Peyer's patch (tissue), 4 donors: Measurements from ENCODE around the gene NCKAP5L. TPM values are rescaled to one million over a fixed set of nuclear protein-coding genes. Genes with fewer than 3 reads are reported as not detected.
A peak's percentile ranks its signal among the peaks of the same experiment; 100 is the strongest.

Experiments used
- DNase-seq, 3 donors: peaks; one replicate each; pipeline ENCODE4 v3.0.0-alpha.2; 2017 to 2019
- H3K27ac ChIP-seq, 4 donors: fragments of 200-600 bp; sonication (generic); one replicate each; pipeline ENCODE4 v1.5.1; 2016 to 2019
- H3K27me3 ChIP-seq, 2 donors: fragments of 200-600 bp; sonication (generic); one replicate each; pipeline ENCODE4 v1.5.1; 2019
- H3K36me3 ChIP-seq, 3 donors: fragments of 200-600 bp; sonication (generic); one replicate each; pipeline ENCODE4 v1.5.1; 2016 to 2019
- H3K4me1 ChIP-seq, 4 donors: fragments of 200-600 bp; sonication (generic); one replicate each; pipeline ENCODE4 v1.5.1; 2016 to 2019
- H3K4me3 ChIP-seq, 4 donors: fragments of 200-600 bp; sonication (generic); 1 replicate in 3 of 4; 2 replicates in 1 of 4; pipeline ENCODE4 v1.5.1; 2016 to 2019; ENCODE audit warnings: mild to moderate bottlenecking in 1 of 4
- H3K9me3 ChIP-seq, 4 donors: fragments of 200-600 bp; sonication (generic); one replicate each; pipeline ENCODE4 v1.5.1; 2016 to 2019; ENCODE audit warnings: mild to moderate bottlenecking in 1 of 4
- CTCF ChIP-seq, 6 experiments: fragments of 450-650 bp in 4 of 6; fragments of 200-600 bp in 2 of 6; sonication (generic) in 1 of 6; IDR thresholded peaks; one replicate each; pipeline ENCODE4 v1.5.1; 2017 to 2019; ENCODE audit warnings: antibody characterized with exemption in 6 of 6, mild to moderate bottlenecking in 3 of 6, moderate library complexity in 1 of 6
- POLR2A ChIP-seq, 2 donors: fragments of 450-650 bp; IDR thresholded peaks; one replicate each; pipeline ENCODE4 v1.5.1; 2017; ENCODE audit warnings: antibody characterized with exemption in 2 of 2, mild to moderate bottlenecking in 2 of 2, moderate library complexity in 2 of 2
- small RNA-seq, 2 donors: library from RNA; depleted of rRNA; stranded (forward); fragments of <200 nt; gene quantifications; one replicate each; pipeline ENCODE3, GENCODE V24; 2016
- total RNA-seq, 4 donors: library from RNA; depleted of rRNA; stranded (reverse); fragments of >200 nt; gene quantifications; one replicate each; pipeline ENCODE4 v1.1.0, GENCODE V29; 2016

Gene NCKAP5L
- total RNA-seq, 4 donors from 2014 or later: 3.3 to 16.5 (median 7.5) TPM

- TF ChIP-seq CTCF (IDR thresholded peaks at IDR 0.05) (no peak), POLR2A (IDR thresholded peaks at IDR 0.05) (no peak)
- Histone ChIP-seq H3K27me3 (no peaks in the 10 kb centered on the region), H3K4me1 (peaks cover 0 to 89% (median 24%) of the 10 kb centered on the region in 4 donors)
Measured at GRCh38 chr12:49748306-49748705, 79.9 kb downstream of the NCKAP5L start.

GRCh38 chr12:49744363-49744885 lies 83.8 kb downstream of the NCKAP5L start:
- H3K36me3 ChIP-seq: no peaks in the 10 kb centered on the region
- TF ChIP-seq POLR2A (IDR thresholded peaks at IDR 0.05) (no peak), CTCF (IDR thresholded peaks at IDR 0.05) (no peak)
- H3K4me3 ChIP-seq: no peak overlapping the region
- no peaks in the 10 kb centered on the region for H3K27me3 ChIP-seq
- peaks cover 0 to 67% (median 21%) of the 10 kb centered on the region in 4 donors for H3K4me1 ChIP-seq
- H3K27ac ChIP-seq: no peak overlapping the region
- no peaks in the 10 kb centered on the region for H3K9me3 ChIP-seq
- no peak for DNase-seq

More at GRCh38 chr12:49748306-49748705, 79.9 kb downstream of the NCKAP5L start:
- H3K9me3 ChIP-seq: no peaks in the 10 kb centered on the region
- no peak overlapping the region for H3K27ac ChIP-seq
- H3K4me3 ChIP-seq: no peak overlapping the region
- DNase-seq: no peak
- peaks cover 0 to 9% (median 0%) of the 10 kb centered on the region in 3 donors for H3K36me3 ChIP-seq

GRCh38 chr12:49741882-49742620 lies 86.2 kb downstream of the NCKAP5L start:
- no peaks in the 10 kb centered on the region for H3K36me3 ChIP-seq
- no peaks in the 10 kb centered on the region for H3K9me3 ChIP-seq
- H3K4me3 ChIP-seq: peak overlapping the region; percentile 64 to 76 (median 70)
- peaks cover 0 to 46% (median 13%) of the 10 kb centered on the region in 4 donors for H3K4me1 ChIP-seq
- peak; percentile 79 to 96 (median 92) for DNase-seq
- peak overlapping the region; percentile 92 to 99 (median 95) for H3K27ac ChIP-seq
- H3K27me3 ChIP-seq: no peaks in the 10 kb centered on the region
- TF ChIP-seq POLR2A (IDR thresholded peaks at IDR 0.05) (peak in 1 of 2 donors; percentile 27), CTCF (IDR thresholded peaks at IDR 0.05) (no peak)

Small RNAs within 50 kb of the gene (small RNA-seq; reads per million reads assigned to genes)
- 0 reads per million in 2 donors for gene LSM6P2

Other genes with a start within 250 kb of the NCKAP5L start
- gene FAM186B, start 222.8 kb downstream of the NCKAP5L start, total RNA-seq: 1 to 10 TPM in 1 of 4 donors, under 1 TPM in 1, not detected in 2; 0.35 to 1.0 TPM
- gene PRPF40B, start 204.9 kb downstream of the NCKAP5L start, total RNA-seq: 10 to 100 TPM in 3 of 4 donors, 1 to 10 TPM in 1; 3.7 to 18.2 (median 15.5) TPM
- gene FMNL3, start 121.0 kb downstream of the NCKAP5L start, total RNA-seq: 10 to 100 TPM in 2 of 4 donors, 1 to 10 TPM in 2; 2.1 to 40.4 (median 8.2) TPM
- gene TMBIM6, start 86.9 kb downstream of the NCKAP5L start, total RNA-seq: 1,000 to 10,000 TPM in 1 of 4 donors, 100 to 1,000 TPM in 3; 104 to 1,479 (median 689) TPM
- gene BCDIN3D, start 14.7 kb upstream of the NCKAP5L start, total RNA-seq: 1 to 10 TPM; 2.3 to 5.2 (median 3.1) TPM
- gene FAIM2, start 75.5 kb upstream of the NCKAP5L start, total RNA-seq: 1 to 10 TPM in 3 of 4 donors, under 1 TPM in 1; 0.83 to 4.7 (median 2.9) TPM
- gene AQP2, start 122.3 kb upstream of the NCKAP5L start, total RNA-seq: not detected
- not detected for gene AQP5, start 133.5 kb upstream of the NCKAP5L start, total RNA-seq
- gene AQP6, start 144.5 kb upstream of the NCKAP5L start, total RNA-seq: not detected
- gene RACGAP1, start 197.1 kb upstream of the NCKAP5L start, total RNA-seq: 10 to 100 TPM in 1 of 4 donors, 1 to 10 TPM in 3; 5.1 to 29.7 (median 8.5) TPM
- 1 to 10 TPM in 2 of 4 donors, under 1 TPM in 1, not detected in 1; 0.70 to 5.7 (median 1.5) TPM for gene ASIC1, start 229.2 kb upstream of the NCKAP5L start, total RNA-seq